NCI-H2227 treated with DMSO at 0.1 percent for 48 hours (cell line): Measurements from ENCODE around the gene ZNF362.
A peak's percentile ranks its signal among the peaks of the same experiment; 100 is the strongest.

Experiments used
- DNase-seq: peaks from one replicate; lab custom pipeline; 2025; lab: John Stamatoyannopoulos, UW

Gene ZNF362

DNA sequence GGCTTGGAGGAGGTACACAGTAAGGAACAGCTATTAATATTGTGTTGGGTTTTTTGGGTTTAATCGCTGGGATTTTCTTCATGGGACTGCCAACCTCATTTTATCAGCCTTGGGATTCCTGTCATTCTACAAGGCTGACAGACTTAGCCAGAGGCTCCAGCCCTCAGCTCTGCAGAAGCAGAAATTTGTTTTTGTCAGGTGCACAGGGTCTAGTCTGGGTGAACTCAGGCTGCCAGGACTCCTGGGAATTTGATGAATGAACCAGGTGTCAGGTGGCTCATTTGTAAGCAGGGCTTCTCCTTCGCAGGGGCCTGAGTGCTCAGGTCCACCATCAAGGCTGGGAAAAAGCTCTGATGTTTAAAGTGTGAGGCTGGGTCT is 11.5 kb upstream of the ZNF362 start:
- DNase-seq: no peak

DNA sequence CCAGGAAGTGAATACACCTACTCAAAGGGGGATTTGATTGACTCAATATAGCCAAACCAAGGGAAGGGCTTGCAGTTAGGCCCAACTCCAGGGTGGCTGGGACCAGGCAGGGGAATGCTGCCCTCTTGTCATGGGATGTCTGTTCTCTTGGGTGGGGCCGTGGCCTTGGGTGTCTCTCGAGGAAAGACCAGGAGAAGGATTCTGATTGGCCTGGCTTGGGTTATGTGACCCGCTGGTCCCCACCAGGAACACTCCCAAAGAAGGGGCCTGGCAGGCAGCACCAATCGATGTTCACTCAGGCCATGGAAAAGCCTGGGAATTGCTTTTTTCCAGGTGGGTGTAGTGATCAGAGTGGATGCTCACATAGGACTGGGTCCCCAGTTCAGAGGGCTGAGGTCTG is 10.1 kb upstream of the ZNF362 start:
- no peak for DNase-seq

DNA sequence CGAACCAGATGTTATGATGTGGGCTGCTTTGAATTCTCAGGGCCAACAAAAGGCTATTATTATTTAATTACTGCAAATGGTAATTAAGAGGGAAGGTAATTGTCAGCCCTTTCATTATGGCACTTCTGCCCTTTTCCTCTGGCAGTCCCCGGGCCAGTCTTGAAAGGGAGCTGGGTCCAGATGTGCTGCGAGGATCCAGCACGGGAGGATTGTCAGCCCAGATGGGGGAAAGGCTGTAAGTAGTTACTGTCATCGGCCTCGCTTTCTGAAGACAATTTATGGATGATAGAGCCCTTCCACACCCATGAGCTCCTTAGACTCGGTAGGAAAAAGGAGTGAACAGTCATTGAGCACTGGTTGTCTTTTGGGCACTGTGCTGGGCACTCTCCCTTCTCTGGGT is 8.7 kb upstream of the ZNF362 start:
- no peak for DNase-seq

DNA sequence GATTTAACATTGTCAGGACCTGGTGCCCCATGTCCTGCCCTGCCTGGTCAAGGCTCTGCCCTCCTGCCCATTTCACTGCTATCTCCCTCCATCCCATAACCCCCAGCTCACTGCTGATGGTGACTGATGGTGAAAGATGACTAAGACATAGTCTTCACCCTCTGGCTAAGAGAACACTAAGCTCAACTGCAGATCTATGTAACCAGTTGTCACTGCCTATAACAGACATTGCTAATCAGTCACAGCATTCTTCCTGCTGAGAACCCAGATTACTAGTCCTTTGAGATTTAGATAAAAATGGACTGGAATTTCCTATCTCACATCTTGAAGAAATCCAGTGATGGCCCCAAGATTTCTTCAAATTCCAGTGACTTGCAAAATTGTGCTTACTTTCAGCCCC is 8.0 kb upstream of the ZNF362 start:
- DNase-seq: no peak

DNA sequence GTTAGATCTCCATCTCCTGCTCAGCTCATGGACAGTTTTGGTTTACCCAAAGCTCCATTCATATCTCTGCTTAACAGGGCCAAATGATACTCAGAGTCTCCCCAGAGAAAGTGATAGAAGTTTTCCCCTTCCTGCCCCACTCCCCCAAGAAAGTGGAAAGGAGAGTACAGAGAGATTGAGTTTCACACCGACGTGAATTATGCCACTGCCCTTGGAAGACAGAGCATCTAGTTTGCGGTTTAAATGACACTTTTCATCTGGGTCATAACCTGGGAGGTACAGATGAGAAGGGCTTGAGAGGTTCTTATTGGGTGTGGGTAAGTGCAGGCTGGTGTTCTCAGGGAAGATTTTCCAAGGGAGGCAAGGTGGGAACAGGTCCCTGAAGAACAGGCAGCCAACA is 6.9 kb upstream of the ZNF362 start:
- no peak for DNase-seq

DNA sequence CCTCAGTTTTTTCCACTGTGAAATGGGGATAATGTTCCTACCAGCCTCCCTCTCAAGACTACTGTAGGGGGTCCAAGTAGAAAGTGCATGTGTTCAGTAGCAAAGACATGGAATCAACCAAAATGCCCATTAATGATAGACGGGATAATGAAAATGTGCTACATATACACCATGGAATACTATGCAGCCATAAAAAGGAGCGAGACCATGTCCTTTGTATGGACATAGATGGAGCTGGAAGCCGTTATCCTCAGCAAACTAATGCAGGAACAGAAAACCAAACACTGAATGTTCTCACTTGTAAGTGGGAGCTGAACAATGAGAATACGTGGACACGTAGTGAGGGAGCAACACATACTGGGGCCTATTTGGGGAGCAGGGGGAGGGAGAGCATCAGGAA is 6.1 kb upstream of the ZNF362 start:
- no peak for DNase-seq

DNA sequence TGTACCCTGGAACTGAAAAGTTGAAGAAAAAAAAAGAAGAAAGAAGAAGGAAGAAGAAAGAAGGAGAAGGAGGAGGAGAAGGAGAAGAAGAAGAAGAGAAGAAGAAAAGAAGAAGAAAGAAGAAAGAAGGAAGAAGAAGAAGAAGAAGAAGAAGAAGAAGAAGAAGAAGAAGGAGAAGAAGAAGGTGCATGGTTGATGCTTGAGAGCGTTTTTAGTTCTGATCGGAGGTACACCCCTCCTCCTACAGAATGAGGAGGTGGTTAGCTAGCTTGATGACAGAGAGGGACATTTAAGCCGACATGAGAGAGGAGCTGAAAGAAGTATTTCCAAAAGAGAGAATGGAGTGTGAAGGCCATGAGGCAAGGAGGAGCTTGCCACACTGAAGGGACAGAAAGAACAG is 5.6 kb upstream of the ZNF362 start:
- no peak for DNase-seq

DNA sequence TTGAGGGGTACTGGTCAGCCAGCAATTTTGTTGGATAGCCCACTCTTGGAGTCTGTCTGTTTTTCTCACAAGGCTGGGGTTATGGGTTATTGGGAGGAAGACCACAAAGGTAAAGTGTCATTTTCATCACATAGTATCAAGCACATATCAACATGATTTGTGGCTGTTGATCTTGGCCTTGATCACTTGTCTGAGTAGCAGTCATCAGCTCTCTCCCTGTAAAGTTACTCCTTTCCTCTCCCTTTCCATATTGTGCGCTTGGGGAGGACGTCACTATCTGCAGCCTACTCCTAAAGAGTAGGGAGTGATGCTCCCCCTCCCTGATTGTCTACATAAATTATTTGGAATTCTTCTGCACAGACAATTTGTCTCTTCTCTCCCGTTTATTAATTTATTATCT is 1.8 kb upstream of the ZNF362 start:
- no peak for DNase-seq

DNA sequence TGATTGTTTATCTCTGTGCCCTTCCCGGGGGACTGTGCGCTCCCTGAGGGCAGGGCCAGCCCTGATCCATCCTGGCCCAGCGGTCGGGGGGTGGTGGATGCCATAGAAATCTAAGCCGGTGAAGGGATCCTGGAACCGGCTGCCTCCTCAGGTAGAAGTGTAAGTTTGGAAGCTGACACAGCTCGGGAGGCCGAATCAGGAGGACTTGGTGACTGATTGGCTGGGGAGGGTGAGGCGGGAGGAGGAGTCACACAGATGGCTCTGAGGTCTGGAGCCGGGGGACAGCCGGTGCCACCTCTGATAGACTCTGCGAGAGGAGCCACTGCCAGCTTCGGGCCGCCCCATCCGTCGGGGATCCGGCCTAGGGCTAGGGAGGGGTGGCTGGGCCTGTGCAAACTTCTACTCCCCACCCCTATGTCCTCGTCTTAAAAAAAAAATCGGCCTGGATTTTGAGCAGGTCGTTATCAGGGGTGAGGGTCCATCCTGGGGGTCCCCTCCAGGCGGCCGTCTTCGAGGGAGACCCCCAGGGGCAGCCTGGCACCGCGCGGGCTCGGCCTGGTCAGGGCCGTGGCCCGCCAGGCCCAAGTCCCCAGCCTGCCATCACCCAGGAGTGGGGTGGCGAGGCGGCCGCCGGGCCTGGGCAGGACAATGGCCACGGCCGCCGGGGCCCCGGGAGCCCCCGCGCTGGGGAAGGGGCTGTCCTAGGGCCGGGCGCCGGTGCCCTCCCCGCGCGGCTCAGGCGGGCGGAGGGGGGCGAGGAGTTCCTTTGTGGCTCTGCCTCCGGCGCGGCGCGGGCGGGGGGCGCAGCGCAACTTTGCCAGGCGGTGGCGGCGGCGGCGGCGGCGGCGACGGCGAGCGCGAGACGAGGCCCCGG is 708 bp upstream of the ZNF362 start:
- DNase-seq: peak; percentile 34

DNA sequence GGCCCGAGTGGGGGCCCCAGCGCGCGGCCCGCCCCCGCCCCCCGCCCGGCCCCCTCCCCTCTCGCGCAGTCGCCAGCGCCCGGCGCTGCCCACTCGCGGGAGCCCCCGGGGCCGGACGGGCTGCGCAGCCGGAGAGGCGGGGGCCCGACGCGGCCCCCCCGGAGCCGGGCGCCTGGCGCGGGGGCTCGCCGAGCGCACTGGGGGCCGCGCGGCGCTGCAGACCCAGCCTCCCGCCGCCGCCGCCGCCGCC is 146 bp upstream of the ZNF362 start:
- no peak for DNase-seq

DNA sequence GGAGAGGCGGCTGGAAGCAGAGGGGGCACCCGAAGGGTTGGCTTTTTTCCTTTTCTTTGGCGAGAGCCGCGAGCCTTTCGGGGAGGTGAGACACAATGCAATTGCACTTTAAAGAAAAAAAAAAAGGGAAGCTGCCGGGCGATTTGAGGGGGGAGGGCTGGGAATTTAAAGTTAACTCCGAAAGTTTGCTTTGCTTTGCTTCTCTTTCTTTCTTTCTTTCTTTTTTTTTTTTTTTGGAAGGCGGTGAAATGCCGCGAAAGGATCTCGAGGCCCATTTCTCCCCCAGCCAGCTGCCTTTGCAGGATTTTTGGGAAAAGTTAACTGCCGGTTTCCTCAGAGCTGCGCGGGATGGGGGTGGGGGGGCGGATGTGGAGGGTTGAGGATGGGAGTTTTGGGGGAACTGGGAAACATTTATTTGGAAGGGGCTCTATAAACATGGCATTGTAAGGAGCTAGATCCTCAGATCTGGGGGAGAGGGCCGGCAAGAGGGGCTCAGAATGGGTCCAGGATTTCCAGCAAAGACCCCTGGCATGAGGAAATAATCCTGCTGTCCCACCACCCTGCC is 997 bp downstream of the ZNF362 start:
- DNase-seq: no peak

DNA sequence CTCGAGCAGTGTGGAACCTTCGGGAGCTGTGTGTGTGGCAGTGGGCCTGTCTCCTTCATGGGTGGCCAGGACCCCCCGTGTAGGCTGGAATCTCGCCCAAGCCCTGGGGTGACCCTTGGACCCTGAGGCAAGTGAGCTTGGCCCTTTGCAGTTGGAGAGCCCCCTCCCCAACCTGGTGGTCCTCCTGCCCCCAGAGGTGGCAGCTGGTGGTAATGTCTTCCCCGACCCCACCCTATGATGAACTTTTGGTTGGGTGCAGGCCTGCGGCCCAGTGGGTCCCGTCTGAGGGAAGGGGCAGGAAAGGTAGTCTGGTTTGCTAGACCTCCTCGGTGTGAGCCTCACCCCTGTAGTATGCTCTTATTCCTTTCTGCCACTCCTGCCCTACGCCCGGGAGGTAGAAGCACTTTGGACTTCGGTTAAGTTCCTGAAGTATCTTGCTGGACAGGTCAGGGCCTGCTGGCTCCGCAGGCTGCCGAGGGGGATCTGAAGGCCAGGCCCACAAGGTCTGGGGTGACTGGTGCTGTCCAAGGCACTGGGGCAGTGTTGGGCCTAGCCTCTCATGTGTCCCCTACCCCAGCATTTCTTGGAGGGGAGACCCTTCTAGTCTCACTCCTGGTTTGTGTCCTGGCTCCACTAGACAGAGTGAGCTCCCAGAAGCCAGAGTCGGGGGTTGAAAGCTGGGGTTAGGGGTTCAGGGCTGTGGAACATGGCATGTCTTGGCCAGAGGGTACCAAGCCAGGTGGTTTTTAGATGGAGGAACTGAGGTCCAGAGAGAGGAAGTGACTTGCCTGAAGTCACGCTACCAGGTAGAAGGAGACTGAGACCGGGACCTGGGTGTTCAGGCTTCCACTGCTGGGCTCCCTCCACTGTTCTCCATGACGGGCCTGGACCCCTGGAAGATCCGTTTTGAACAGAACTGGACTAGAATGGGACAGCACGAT is 1.8 kb downstream of the ZNF362 start:
- no peak for DNase-seq

DNA sequence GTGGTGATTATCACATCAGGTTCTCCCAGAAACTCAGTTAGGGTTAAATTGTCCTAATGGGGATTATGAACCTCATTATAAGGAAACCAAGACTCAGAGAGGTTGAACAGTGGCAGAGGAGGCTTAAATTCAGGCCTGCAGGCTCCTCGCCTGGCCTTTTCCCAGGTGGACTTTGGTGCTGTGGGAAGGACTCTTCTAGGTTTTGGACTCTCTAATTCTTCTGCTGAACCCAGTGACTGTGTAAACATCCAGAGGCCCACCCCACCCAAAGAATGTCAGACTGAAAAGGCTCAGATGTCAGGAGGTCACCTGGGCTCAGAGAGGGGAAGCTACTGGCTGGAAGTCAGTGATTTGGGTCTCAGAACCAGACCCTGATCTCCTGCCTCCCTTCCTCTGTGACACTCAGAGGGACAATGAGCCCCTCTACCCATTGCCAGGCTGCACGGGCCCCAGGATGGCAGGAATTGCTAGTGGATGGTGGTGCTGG is 2.5 kb downstream of the ZNF362 start:
- no peak for DNase-seq

DNA sequence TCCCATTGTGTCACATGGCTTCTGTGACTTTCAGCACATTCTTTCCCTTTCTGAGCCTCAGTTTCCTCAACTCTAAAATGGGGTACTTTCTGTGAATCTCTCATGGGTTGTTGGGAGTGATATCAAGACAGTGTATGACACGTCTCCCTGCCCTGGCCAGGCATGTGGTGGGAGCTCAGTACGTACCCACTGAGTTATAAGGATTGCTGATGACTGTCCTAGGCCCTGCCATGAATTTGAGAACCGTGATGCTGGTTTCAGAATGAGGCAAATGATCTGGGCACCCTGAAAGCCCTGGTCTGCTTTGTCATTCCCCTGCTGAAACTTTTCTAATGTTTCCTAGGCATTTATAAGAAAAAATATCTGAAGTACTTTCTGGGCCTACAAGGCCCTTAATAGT is 3.6 kb downstream of the ZNF362 start:
- DNase-seq: no peak

DNA sequence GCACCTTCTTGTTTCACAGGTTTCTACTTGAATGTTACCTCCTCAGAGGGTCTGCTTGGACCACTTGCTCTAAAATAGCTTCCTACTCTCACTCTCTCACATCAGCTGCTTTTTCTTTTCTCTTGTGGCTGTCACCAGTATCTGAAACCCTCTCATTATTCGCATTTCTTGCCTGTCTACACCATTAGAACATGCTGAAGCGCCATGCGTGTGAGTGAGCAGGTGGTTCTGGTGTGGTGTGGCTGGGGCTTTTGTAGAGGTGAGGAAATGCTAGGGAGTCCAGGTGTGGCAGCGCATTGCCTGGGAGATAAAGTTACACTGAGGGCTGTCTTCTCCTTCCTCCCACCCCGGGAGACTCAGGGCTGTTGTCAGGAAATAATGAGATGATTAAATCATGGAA is 4.1 kb downstream of the ZNF362 start:
- no peak for DNase-seq

DNA sequence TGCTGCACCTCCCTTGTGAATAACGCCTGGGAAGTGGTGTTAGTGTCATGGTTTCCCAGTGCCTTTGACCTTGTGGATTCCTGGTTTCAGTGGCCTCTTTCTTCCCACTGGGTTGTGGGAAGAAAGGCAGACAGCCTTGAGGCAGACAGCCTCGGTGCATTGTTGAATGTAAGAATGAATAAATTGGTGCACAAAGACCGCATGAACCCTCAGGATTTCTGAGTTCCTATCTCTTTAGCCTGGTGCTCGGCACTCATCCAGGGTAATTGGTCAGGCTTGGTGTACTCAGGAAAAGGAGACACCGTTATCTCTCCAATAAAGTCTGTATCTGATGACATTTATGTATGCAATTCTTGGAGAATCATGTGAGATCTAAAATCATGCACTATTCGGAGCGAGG is 5.1 kb downstream of the ZNF362 start:
- no peak for DNase-seq

DNA sequence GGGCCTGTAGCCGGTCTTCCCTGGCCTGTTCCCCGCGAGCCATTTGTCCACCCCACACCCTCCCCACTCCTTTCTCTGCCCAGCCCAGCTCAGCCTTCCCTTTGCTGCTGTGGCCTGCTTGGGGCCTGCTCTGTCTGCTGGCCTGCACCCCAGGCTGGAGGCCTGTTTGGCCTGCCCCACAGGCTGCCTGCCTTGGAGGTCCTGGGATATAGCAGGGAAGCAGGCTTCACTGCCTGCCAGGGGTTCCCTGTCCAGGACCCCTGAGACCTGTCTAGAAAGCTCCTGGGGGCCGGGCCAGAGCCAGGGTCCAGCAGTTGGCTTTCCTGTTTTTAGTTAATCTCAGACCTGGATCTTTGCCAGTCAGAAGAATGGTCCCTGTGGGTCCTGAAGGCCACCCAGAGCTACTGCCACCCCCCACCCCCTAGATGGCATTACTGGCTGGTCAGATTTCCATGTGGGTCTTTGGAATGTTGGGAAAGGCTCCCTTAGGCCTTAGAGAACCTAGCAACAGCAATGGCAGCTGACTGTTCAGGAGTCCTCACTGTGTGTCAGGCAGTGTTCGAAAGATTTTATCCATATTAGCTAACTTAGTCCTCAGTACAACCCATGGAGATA is 7.7 kb downstream of the ZNF362 start:
- no peak for DNase-seq

DNA sequence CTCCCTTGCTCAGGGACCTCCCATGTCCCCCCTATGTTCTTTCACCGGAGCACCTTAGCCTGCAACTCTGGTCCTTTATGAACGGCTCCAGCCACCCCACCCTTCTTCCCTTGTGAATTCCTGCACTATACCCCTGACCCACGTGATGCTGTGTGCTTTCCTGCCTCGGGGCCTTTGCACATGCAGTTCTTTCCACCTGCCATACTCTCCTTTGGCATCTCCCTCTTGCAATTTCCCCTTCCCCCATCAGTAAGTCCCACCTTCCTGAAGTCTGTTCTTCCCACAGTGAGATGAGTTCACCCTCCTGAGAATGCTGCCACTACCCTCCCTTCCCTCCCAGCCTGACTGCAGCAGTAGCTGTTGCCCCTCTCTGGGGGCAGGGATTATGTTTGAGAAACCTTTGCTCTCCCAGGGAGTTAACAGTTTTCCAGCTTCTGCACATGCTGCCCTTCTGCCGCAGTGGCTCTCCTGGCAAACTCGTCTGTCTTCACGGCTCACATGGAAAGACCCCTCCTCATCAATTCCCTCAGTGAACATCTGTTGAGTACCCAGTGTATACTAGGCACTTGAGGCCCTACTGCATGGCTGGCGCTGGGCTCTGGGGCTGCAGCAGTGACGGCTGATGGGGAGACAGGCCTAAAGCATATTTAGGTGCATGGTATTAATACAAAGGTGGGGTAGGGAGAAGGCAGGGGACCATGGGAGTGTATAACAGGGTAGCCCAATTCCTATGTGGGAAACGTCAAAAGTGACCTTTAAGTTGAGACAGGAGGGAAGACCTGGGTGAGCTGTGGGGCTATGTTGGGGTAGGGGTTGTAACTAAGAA is 9.7 kb downstream of the ZNF362 start:
- no peak for DNase-seq

DNA sequence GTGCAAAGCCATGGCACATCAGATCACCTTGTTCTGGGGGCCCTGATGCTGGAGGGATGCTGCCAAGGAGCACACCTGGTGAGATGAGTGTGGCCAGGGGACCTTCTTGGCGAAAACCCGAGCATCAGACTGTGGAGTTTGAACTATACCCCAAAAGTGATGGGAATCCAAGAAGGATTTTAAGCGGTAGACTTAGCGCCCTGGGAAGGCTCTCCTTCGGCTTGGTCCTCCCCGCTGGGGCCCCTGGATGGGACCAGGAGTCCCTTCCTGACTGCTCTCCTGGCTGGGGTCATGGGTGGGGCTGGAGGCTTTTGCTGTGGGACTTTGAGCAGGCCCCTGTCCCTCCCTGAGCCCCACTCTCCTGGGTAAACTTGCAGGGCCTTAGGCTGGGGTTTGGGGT is 10.5 kb downstream of the ZNF362 start:
- no peak for DNase-seq

DNA sequence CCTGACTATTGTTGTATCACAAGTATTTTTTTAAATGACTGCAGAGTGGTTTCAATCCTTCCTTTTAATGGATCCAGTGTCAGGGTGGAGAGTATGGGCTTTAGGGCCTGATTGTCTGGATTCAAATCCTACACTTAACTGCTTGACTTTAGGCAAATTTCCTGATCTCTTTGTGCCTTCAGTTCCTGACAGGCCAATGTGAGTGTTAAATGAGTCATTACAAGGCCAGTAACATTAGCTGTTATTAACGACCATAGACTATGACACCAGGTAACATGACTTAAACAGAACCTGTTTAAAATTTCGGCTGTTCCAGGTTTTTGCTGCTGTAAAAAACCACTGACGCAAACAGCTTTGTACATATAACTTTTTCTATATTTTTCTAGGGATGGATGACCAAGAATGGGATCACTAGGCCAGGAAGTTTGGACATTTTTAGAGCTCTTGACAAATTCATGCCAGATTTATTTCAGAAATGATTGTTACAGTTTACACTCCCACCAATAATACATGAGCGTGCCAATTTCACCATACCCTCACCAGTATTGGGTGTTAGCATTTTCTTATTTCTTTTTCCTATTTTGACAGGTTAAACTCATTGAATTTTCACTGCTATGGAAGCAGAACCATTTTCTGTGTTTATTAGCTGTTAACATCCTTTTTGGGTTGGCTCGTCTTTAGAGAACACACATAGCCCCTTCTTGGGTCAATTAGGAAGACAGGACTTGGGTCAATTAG is 11.3 kb downstream of the ZNF362 start:
- DNase-seq: no peak

DNA sequence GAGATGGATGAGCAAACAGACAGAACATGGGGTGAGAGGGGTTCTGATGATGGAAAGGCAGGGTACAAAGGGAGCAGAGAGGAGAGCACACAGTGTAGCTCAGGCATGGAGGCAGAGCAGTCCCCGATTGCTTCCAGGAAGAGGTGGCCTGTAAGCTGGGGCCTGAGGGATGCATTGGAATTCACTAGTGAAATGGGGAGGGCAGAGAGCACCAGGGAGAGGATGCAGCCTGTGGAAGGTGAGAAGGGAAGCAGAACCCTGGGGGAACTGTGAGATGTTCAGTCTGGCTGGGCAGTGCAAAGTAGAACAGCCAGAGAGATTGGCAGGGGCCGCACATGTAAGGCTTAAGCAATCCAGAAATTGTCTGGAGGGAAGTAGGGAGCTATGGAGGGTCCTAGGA is 12.2 kb downstream of the ZNF362 start:
- no peak for DNase-seq
